ENCODE data around the gene APBB2.
A peak's percentile ranks its signal among the peaks of the same experiment; 100 is the strongest.
"Not testable (repeated sequence)": the region's sequence is repeated elsewhere in the genome, so short reads cannot be mapped to it uniquely, and the experiment has no call there.

The APBB2 gene

GRCh38 chr4:40951026-40951425, 263.3 kb downstream of the APBB2 start:
- DNase-seq (ENCODE audit: low read depth in 1 of 2, low spot score in 1 of 2) = no peak

GRCh38 chr4:40949358-40950100, 264.8 kb downstream of the APBB2 start:
- DNase-seq (ENCODE audit: low read depth in 1 of 2, low spot score in 1 of 2) = no peak

- DNase-seq (ENCODE audit: low read depth in 1 of 2, low spot score in 1 of 2) = no peak
Observed at GRCh38 chr4:40948014-40948413, 266.3 kb downstream of the APBB2 start.

GRCh38 chr4:40946652-40947051, 267.7 kb downstream of the APBB2 start:
- no peak for DNase-seq (ENCODE audit: low read depth in 1 of 2, low spot score in 1 of 2)

GRCh38 chr4:40940756-40941155, 273.6 kb downstream of the APBB2 start:
- DNase-seq (ENCODE audit: low read depth in 1 of 2, low spot score in 1 of 2) = no peak

- DNase-seq (ENCODE audit: low read depth in 1 of 2, low spot score in 1 of 2) = no peak
Observed at GRCh38 chr4:40940317-40940741, 274.0 kb downstream of the APBB2 start.

- no peak for DNase-seq (ENCODE audit: low read depth in 1 of 2, low spot score in 1 of 2)
Observed at GRCh38 chr4:40939856-40940255, 274.5 kb downstream of the APBB2 start.

- no peak for DNase-seq (ENCODE audit: low read depth in 1 of 2, low spot score in 1 of 2)
Observed at GRCh38 chr4:40938337-40938736, 276.0 kb downstream of the APBB2 start.

GRCh38 chr4:40937140-40937725, 277.1 kb downstream of the APBB2 start:
- DNase-seq (ENCODE audit: low read depth in 1 of 2, low spot score in 1 of 2) = no peak

- no peak for DNase-seq (ENCODE audit: low read depth in 1 of 2, low spot score in 1 of 2)
Observed at GRCh38 chr4:40934676-40935075, 279.7 kb downstream of the APBB2 start.

GRCh38 chr4:40933272-40934053, 280.9 kb downstream of the APBB2 start:
- DNase-seq (ENCODE audit: low read depth in 1 of 2, low spot score in 1 of 2) = no peak

GRCh38 chr4:40931841-40932240, 282.5 kb downstream of the APBB2 start:
- DNase-seq (ENCODE audit: low read depth in 1 of 2, low spot score in 1 of 2) = no peak

GRCh38 chr4:40931238-40931637, 283.1 kb downstream of the APBB2 start:
- DNase-seq (ENCODE audit: low read depth in 1 of 2, low spot score in 1 of 2) = no peak

GRCh38 chr4:40927074-40927473, 287.3 kb downstream of the APBB2 start:
- DNase-seq (ENCODE audit: low read depth in 1 of 2, low spot score in 1 of 2) = no peak

GRCh38 chr4:40924793-40925117, 289.6 kb downstream of the APBB2 start:
- DNase-seq (ENCODE audit: low read depth in 1 of 2, low spot score in 1 of 2) = no peak

- DNase-seq (ENCODE audit: low read depth in 1 of 2, low spot score in 1 of 2) = peak; percentile 10 to 77
Observed at GRCh38 chr4:40924096-40924792, 290.1 kb downstream of the APBB2 start.

GRCh38 chr4:40923316-40924095, 290.8 kb downstream of the APBB2 start:
- no peak for DNase-seq (ENCODE audit: low read depth in 1 of 2, low spot score in 1 of 2)

- DNase-seq (ENCODE audit: low read depth in 1 of 2, low spot score in 1 of 2) = not testable (repeated sequence)
Observed at GRCh38 chr4:40919976-40920375, 294.4 kb downstream of the APBB2 start.

- DNase-seq (ENCODE audit: low read depth in 1 of 2, low spot score in 1 of 2) = no peak
Observed at GRCh38 chr4:40918330-40918729, 296.0 kb downstream of the APBB2 start.

GRCh38 chr4:40916880-40917279, 297.5 kb downstream of the APBB2 start:
- DNase-seq (ENCODE audit: low read depth in 1 of 2, low spot score in 1 of 2) = peak in 1 of 2 donors; percentile 27

GRCh38 chr4:40916218-40916555, 298.2 kb downstream of the APBB2 start:
- DNase-seq (ENCODE audit: low read depth in 1 of 2, low spot score in 1 of 2) = no peak
